WTC11 (cell line): Measurements from ENCODE around the gene ZBTB7B. TPM values are rescaled to one million over a fixed set of nuclear protein-coding genes. Genes with fewer than 3 reads are reported as not detected.

Source experiments
- ATAC-seq: fragments of 200-7000 bp; cut with Tn5 transposase; 2 replicates; pipeline ENCODE4 v1.10.0; 2021; ENCODE audit warnings: mild to moderate bottlenecking, moderate library complexity
- CTCF ChIA-PET: fragments of 300-600 bp; sonication (Branson Sonifier 250); formaldehyde crosslinking; loops from one replicate; lab custom pipeline; 2021; ENCODE audit warnings: antibody characterized with exemption; lab: Charles Lee
- POLR2A ChIA-PET: fragments of 350-600 bp; sonication (Branson Sonifier 250); formaldehyde crosslinking; loops from one replicate; lab custom pipeline; 2021; ENCODE audit warnings: antibody characterized with exemption; lab: Charles Lee
- DNase-seq: peaks from one replicate; pipeline ENCODE4 v3.0.0; 2021; ENCODE audit warnings: low spot score
- H3K27ac Mint-ChIP-seq: 2 replicates; pipeline ENCODE4 v1.8.0; 2021; ENCODE audit warnings: mixed read lengths
- H3K27me3 Mint-ChIP-seq: 2 replicates; pipeline ENCODE4 v1.8.0; 2021; ENCODE audit warnings: low read depth, mild to moderate bottlenecking, moderate library complexity, mixed read lengths
- H3K36me3 Mint-ChIP-seq: 2 replicates; pipeline ENCODE4 v1.8.0; 2021; ENCODE audit warnings: mixed read lengths
- H3K4me1 Mint-ChIP-seq: 2 replicates; pipeline ENCODE4 v1.8.0; 2022; ENCODE audit warnings: mixed read lengths
- H3K4me3 Mint-ChIP-seq: 2 replicates; pipeline ENCODE4 v1.8.0; 2021; ENCODE audit warnings: mild to moderate bottlenecking, moderate library complexity, mixed read lengths
- H3K9me3 Mint-ChIP-seq: 2 replicates; pipeline ENCODE4 v1.8.0; 2021; ENCODE audit warnings: mixed read lengths
- AFF4 ChIP-seq: sonication (generic); formaldehyde crosslinking; IDR thresholded peaks from 2 replicates; pipeline ENCODE4 v1.8.1; 2023; ENCODE audit warnings: mild to moderate bottlenecking, missing genetic modification reagents, borderline replicate concordance
- EMX1 ChIP-seq: fragments of 250-450 bp; sonication (Bioruptor Pico); IDR thresholded peaks from 2 replicates; pipeline ENCODE4 v1.8.0; 2021; ENCODE audit warnings: mild to moderate bottlenecking
- ESRRA ChIP-seq: sonication (generic); formaldehyde crosslinking; IDR thresholded peaks from 2 replicates; pipeline ENCODE4 v1.8.1; 2022; ENCODE audit warnings: mild to moderate bottlenecking, missing genetic modification reagents, borderline replicate concordance
- HMGA2 ChIP-seq: fragments of 250-450 bp; sonication (Bioruptor Pico); IDR thresholded peaks from 2 replicates; pipeline ENCODE4 v1.4.0; 2021; ENCODE audit warnings: mild to moderate bottlenecking, moderate library complexity
- JAZF1 ChIP-seq: fragments of 250-450 bp; sonication (Bioruptor Pico); IDR thresholded peaks from 2 replicates; pipeline ENCODE4 v1.9.0; 2021; ENCODE audit warnings: moderate library complexity, mild to moderate bottlenecking, inconsistent platforms
- JUN ChIP-seq: sonication (generic); formaldehyde crosslinking; IDR thresholded peaks from 2 replicates; pipeline ENCODE4 v1.8.0; 2023; ENCODE audit warnings: mild to moderate bottlenecking, missing genetic modification reagents
- MYBL2 ChIP-seq: sonication (generic); formaldehyde crosslinking; IDR thresholded peaks from 2 replicates; pipeline ENCODE4 v1.8.1; 2023; ENCODE audit warnings: mild to moderate bottlenecking, moderate library complexity, missing genetic modification reagents
- NFATC4 ChIP-seq: fragments of 250-450 bp; sonication (Bioruptor Pico); IDR thresholded peaks from 2 replicates; pipeline ENCODE4 v1.9.0; 2021; ENCODE audit warnings: mild to moderate bottlenecking
- NR2C2 ChIP-seq: sonication (generic); formaldehyde crosslinking; IDR thresholded peaks from 2 replicates; pipeline ENCODE4 v1.8.0; 2022; ENCODE audit warnings: mild to moderate bottlenecking, missing genetic modification reagents
- microRNA-seq: library from miRNA; unstranded; fragments of <30 nt; microRNA quantifications from one replicate; pipeline ENCODE4 v1.2.0, GENCODE V29; 2022; ENCODE audit warnings: borderline number of aligned reads
- total RNA-seq: library from RNA; stranded (reverse); gene quantifications from 3 replicates; pipeline ENCODE4 v1.2.3, GENCODE V29; 2021
- TF ChIP-seq, protein P1 (sequence below): sonication (generic); formaldehyde crosslinking; IDR thresholded peaks from 2 replicates; pipeline ENCODE4 v1.8.0; 2023; ENCODE audit warnings: missing genetic modification reagents
- TF ChIP-seq, protein P2 (sequence below): sonication (generic); formaldehyde crosslinking; IDR thresholded peaks from 2 replicates; pipeline ENCODE4 v1.8.0; 2022; ENCODE audit warnings: mild to moderate bottlenecking, missing genetic modification reagents
- TF ChIP-seq, protein P3 (sequence below): fragments of 250-450 bp; sonication (Bioruptor Pico); IDR thresholded peaks from 2 replicates; pipeline ENCODE4 v1.9.0; 2021; ENCODE audit warnings: moderate library complexity, mild to moderate bottlenecking, inconsistent platforms, borderline replicate concordance
- TF ChIP-seq, protein P4 (sequence below): sonication (generic); formaldehyde crosslinking; IDR thresholded peaks from 2 replicates; pipeline ENCODE4 v1.8.0; 2022; ENCODE audit warnings: mild to moderate bottlenecking, missing genetic modification reagents
- TF ChIP-seq, protein P5 (sequence below): sonication (generic); formaldehyde crosslinking; IDR thresholded peaks from 2 replicates; pipeline ENCODE4 v1.8.0; 2022; ENCODE audit warnings: mild to moderate bottlenecking, missing genetic modification reagents

ZBTB7B gene
- total RNA-seq, 1 experiment from 2014 or later: 29.8 TPM

DNA sequence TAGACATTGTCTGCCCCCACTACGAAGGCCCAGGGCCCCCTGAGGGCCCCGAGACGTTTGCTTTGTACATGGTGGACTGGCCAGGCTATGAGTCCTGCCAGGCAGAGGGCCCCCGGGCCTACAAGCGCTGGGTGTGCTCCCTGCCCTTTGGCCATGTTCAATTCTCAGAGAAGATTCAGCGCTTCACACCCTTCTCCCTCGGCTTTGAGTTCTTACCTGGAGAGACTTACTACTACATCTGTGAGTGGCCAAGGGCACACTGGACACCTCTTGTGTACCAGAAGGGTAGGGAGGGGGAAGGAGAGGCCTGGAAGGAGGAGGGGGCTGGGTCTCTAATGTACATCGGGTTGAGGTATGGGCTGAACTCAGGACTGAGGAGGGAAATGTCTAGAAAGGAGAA, 64.2 kb downstream of the ZBTB7B start:
- CTCF ChIA-PET: interaction anchor here (0.9 to 2.1 kb wide), 2 partner anchors 18 to 25 kb away, joined by 3 to 12 read pairs; no protein-coding TSS in a partner anchor

More for the DNA sequence above, 64.2 kb downstream of the ZBTB7B start:
- Mint-ChIP-seq H3K36me3 (peaks cover 24% of the 10 kb centered on the region), H3K4me3 (no peak overlapping the region), H3K27me3 (peaks cover 4% of the 10 kb centered on the region), H3K4me1 (peaks cover 32% of the 10 kb centered on the region), H3K9me3 (no peaks in the 10 kb centered on the region), H3K27ac (no peak overlapping the region)
- no peak for DNase-seq
- no peak for TF ChIP-seq NR2C2 (CRISPR knock-in tag)
- no peak for TF ChIP-seq ESRRA
- TF ChIP-seq HMGA2 (CRISPR knock-in tag): no peak
- TF ChIP-seq, protein P1, sequence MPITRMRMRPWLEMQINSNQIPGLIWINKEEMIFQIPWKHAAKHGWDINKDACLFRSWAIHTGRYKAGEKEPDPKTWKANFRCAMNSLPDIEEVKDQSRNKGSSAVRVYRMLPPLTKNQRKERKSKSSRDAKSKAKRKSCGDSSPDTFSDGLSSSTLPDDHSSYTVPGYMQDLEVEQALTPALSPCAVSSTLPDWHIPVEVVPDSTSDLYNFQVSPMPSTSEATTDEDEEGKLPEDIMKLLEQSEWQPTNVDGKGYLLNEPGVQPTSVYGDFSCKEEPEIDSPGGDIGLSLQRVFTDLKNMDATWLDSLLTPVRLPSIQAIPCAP (CRISPR knock-in tag): no peak
- TF ChIP-seq NFATC4 (CRISPR knock-in tag): no peak
- TF ChIP-seq, protein P2, sequence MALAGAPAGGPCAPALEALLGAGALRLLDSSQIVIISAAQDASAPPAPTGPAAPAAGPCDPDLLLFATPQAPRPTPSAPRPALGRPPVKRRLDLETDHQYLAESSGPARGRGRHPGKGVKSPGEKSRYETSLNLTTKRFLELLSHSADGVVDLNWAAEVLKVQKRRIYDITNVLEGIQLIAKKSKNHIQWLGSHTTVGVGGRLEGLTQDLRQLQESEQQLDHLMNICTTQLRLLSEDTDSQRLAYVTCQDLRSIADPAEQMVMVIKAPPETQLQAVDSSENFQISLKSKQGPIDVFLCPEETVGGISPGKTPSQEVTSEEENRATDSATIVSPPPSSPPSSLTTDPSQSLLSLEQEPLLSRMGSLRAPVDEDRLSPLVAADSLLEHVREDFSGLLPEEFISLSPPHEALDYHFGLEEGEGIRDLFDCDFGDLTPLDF (CRISPR knock-in tag): no peak
- TF ChIP-seq, protein P3, sequence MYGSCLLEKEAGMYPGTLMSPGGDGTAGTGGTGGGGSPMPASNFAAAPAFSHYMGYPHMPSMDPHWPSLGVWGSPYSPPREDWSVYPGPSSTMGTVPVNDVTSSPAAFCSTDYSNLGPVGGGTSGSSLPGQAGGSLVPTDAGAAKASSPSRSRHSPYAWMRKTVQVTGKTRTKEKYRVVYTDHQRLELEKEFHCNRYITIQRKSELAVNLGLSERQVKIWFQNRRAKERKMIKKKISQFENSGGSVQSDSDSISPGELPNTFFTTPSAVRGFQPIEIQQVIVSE: no peak
- no peak for TF ChIP-seq JUN (CRISPR knock-in tag)
- TF ChIP-seq, protein P4, sequence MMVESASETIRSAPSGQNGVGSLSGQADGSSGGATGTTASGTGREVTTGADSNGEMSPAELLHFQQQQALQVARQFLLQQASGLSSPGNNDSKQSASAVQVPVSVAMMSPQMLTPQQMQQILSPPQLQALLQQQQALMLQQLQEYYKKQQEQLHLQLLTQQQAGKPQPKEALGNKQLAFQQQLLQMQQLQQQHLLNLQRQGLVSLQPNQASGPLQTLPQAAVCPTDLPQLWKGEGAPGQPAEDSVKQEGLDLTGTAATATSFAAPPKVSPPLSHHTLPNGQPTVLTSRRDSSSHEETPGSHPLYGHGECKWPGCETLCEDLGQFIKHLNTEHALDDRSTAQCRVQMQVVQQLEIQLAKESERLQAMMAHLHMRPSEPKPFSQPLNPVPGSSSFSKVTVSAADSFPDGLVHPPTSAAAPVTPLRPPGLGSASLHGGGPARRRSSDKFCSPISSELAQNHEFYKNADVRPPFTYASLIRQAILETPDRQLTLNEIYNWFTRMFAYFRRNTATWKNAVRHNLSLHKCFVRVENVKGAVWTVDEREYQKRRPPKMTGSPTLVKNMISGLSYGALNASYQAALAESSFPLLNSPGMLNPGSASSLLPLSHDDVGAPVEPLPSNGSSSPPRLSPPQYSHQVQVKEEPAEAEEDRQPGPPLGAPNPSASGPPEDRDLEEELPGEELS (CRISPR knock-in tag): no peak
- TF ChIP-seq JAZF1 (CRISPR knock-in tag): no peak
- TF ChIP-seq, protein P5, sequence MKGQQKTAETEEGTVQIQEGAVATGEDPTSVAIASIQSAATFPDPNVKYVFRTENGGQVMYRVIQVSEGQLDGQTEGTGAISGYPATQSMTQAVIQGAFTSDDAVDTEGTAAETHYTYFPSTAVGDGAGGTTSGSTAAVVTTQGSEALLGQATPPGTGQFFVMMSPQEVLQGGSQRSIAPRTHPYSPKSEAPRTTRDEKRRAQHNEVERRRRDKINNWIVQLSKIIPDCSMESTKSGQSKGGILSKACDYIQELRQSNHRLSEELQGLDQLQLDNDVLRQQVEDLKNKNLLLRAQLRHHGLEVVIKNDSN (CRISPR knock-in tag): no peak
- no peak for TF ChIP-seq MYBL2
- TF ChIP-seq AFF4: no peak
- no peak for TF ChIP-seq EMX1
- no peak for ATAC-seq
- POLR2A ChIA-PET: no interaction called here

Small RNA genes within 50 kb of the gene (microRNA-seq; reads per million reads assigned to microRNA genes)
- not detected for gene MIR4258

Other genes with a start within 250 kb of the ZBTB7B start
- gene KCNN3, start 132.5 kb upstream of the ZBTB7B start, total RNA-seq: 1.3 to 2.1 TPM (median 1.9 TPM) in 3 replicates
- gene PMVK, start 66.1 kb upstream of the ZBTB7B start, total RNA-seq: 26.8 to 38.7 TPM (median 36.8 TPM) in 3 replicates
- 26.5 to 30.7 TPM (median 28.4 TPM) in 3 replicates for gene PBXIP1, start 46.7 kb upstream of the ZBTB7B start, total RNA-seq
- 37.4 to 38.8 TPM (median 38.0 TPM) in 3 replicates for gene PYGO2, start 41.0 kb upstream of the ZBTB7B start, total RNA-seq
- gene SHC1, start 32.1 kb upstream of the ZBTB7B start, total RNA-seq: 180 to 199 TPM (median 180 TPM) in 3 replicates
- 258 to 301 TPM (median 278 TPM) in 3 replicates for gene CKS1B, start 28.1 kb upstream of the ZBTB7B start, total RNA-seq
- gene FLAD1, start 19.5 kb upstream of the ZBTB7B start, total RNA-seq: 71.1 to 88.3 TPM (median 71.2 TPM) in 3 replicates
- 0.48 to 1.2 TPM in 2 of 3 replicates, not detected in the other for gene LENEP, start 9.2 kb upstream of the ZBTB7B start, total RNA-seq
- 0.83 to 1.8 TPM (median 1.6 TPM) in 3 replicates for gene DCST2, start 31.0 kb downstream of the ZBTB7B start, total RNA-seq
- 0.15 TPM in 1 of 3 replicates, not detected in the others for gene DCST1, start 31.0 kb downstream of the ZBTB7B start, total RNA-seq
- 32.1 to 38.4 TPM (median 33.2 TPM) in 3 replicates for gene ADAM15, start 48.5 kb downstream of the ZBTB7B start, total RNA-seq
- 19.5 to 22.7 TPM (median 22.3 TPM) in 3 replicates for gene EFNA4, start 60.9 kb downstream of the ZBTB7B start, total RNA-seq
- gene EFNA3, start 76.0 kb downstream of the ZBTB7B start, total RNA-seq: 12.5 to 15.4 TPM (median 15.4 TPM) in 3 replicates
- 6.0 to 7.3 TPM (median 6.5 TPM) in 3 replicates for gene EFNA1, start 125.1 kb downstream of the ZBTB7B start, total RNA-seq
- gene SLC50A1, start 133.1 kb downstream of the ZBTB7B start, total RNA-seq: 39.0 to 47.8 TPM (median 46.0 TPM) in 3 replicates
- 70.6 to 79.8 TPM (median 73.5 TPM) in 3 replicates for gene DPM3, start 137.7 kb downstream of the ZBTB7B start, total RNA-seq
- 104 to 161 TPM (median 147 TPM) in 3 replicates for gene KRTCAP2, start 170.5 kb downstream of the ZBTB7B start, total RNA-seq
- 20.3 to 22.1 TPM (median 21.4 TPM) in 3 replicates for gene TRIM46, start 171.0 kb downstream of the ZBTB7B start, total RNA-seq
- gene THBS3, start 205.1 kb downstream of the ZBTB7B start, total RNA-seq: 4.0 to 5.3 TPM (median 5.3 TPM) in 3 replicates
- 57.5 to 62.8 TPM (median 60.4 TPM) in 3 replicates for gene MTX1, start 205.9 kb downstream of the ZBTB7B start, total RNA-seq